ENCODE measurements around the gene FAM216B. TPM values are rescaled to one million over a fixed set of nuclear protein-coding genes. Genes with fewer than 3 reads are reported as not detected.

FAM216B gene
- total RNA-seq, 1 experiment from 2014 or later = not detected

DNA sequence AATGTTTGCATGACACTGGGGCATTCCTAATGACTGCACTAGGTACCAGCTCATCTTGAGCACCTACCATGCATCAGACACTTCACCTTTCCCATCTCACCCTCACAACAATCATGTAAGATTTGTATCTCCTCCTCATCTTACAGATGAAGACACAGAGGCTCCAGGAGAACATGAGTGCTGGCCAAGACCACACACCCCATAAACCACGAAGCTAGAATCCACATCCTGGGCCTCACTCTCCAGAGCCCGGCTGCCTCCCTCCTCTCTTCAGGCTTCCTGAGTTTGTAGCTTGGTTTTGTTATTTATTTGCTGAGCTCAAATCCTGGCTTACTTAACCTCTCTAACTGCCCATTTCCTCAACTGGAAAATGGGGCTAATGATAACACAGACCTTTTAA, 25.9 kb downstream of the FAM216B start:
- Histone ChIP-seq H3K79me1 (ENCODE audit: insufficient read depth, low read depth, low read length, poor library complexity, severe bottlenecking) (no peaks in the 10 kb centered on the region), H4K8ac (replicated peaks; ENCODE audit: insufficient read length, low read depth, low read length) (no peak overlapping the region), H2BK120ac (ENCODE audit: low read depth, low read length, poor library complexity, severe bottlenecking) (no peak overlapping the region), H3K4ac (ENCODE audit: low read depth, low read length) (no peak overlapping the region), H3K56ac (ENCODE audit: insufficient read length, low read depth, low read length) (no peak overlapping the region), H3K9me3 (ENCODE audit: control insufficient read depth, low read depth, low read length) (no peaks in the 10 kb centered on the region), H3K4me2 (ENCODE audit: insufficient read depth, insufficient read length, low read length) (no peak overlapping the region), H4K91ac (ENCODE audit: insufficient read length, low read depth, low read length) (no peak overlapping the region), H3K23me2 (ENCODE audit: insufficient read length, low read depth, low read length, poor library complexity, severe bottlenecking) (no peaks in the 10 kb centered on the region), H2BK20ac (ENCODE audit: low read depth, low read length, poor library complexity, severe bottlenecking) (no peak overlapping the region), H2AK5ac (ENCODE audit: insufficient read length, low read length) (no peak overlapping the region), H3K4me1 (ENCODE audit: insufficient read depth, low read length) (no peaks in the 10 kb centered on the region), H3K27me3 (ENCODE audit: insufficient read depth, low read length) (no peaks in the 10 kb centered on the region; the same call in 1 of the 2 replicates), H3K18ac (ENCODE audit: insufficient read length, low read depth, low read length) (no peak overlapping the region), H2BK15ac (ENCODE audit: low read depth, low read length) (no peak overlapping the region), H2BK5ac (ENCODE audit: insufficient read length, low read length) (no peak overlapping the region), H3T11ph (ENCODE audit: low read length) (no peak overlapping the region), H3K79me2 (ENCODE audit: insufficient read depth, low read length) (no peaks in the 10 kb centered on the region), H2AFZ (ENCODE audit: low read length) (no peak overlapping the region), H4K5ac (ENCODE audit: insufficient read length, low read depth, low read length) (no peak overlapping the region), H3K14ac (ENCODE audit: insufficient read depth, low read length) (no peak overlapping the region), H2BK12ac (ENCODE audit: insufficient read length, low read depth, low read length) (no peak overlapping the region), H4K20me1 (ENCODE audit: control insufficient read depth, insufficient read depth, insufficient read length) (no peaks in the 10 kb centered on the region), H3K23ac (ENCODE audit: insufficient read length, low read depth, low read length) (no peak overlapping the region), H3K9ac (ENCODE audit: extremely low read depth, insufficient read length, low read length) (no peak overlapping the region), H3K27ac (ENCODE audit: insufficient read length, low read depth, low read length) (no peak overlapping the region)
- Mint-ChIP-seq H3K4me3 (no peak overlapping the region), H3K4me1 (no peaks in the 10 kb centered on the region), H3K9me3 (peaks cover 0 to 3% of the 10 kb centered on the region in 2 experiments; a peak in 1 of 5 replicates), H3K27me3 (ENCODE audit: low read depth) (no peaks in the 10 kb centered on the region), H3K36me3 (ENCODE audit: insufficient read depth in 1 of 3, low read depth in 3 of 3) (peaks cover 2 to 6% (median 4%) of the 10 kb centered on the region in 3 experiments; a peak in 4 of 7 replicates), H3K27ac (no peak overlapping the region)
- TF ChIP-seq, protein P1, sequence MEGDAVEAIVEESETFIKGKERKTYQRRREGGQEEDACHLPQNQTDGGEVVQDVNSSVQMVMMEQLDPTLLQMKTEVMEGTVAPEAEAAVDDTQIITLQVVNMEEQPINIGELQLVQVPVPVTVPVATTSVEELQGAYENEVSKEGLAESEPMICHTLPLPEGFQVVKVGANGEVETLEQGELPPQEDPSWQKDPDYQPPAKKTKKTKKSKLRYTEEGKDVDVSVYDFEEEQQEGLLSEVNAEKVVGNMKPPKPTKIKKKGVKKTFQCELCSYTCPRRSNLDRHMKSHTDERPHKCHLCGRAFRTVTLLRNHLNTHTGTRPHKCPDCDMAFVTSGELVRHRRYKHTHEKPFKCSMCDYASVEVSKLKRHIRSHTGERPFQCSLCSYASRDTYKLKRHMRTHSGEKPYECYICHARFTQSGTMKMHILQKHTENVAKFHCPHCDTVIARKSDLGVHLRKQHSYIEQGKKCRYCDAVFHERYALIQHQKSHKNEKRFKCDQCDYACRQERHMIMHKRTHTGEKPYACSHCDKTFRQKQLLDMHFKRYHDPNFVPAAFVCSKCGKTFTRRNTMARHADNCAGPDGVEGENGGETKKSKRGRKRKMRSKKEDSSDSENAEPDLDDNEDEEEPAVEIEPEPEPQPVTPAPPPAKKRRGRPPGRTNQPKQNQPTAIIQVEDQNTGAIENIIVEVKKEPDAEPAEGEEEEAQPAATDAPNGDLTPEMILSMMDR (conservative IDR thresholded peaks at IDR 0.05) = no peak
- no CpG with 5 or more reads among the region's 2 CpGs for WGBS (ENCODE audit: extremely low coverage, insufficient read length, low lambda C conversion rate)
- DNase-seq = no peak

Measured in H9 (cell line).